BE2C (cell line): Measurements from ENCODE around the gene SPTLC1.
A peak's percentile ranks its signal among the peaks of the same experiment; 100 is the strongest.
"Not testable (repeated sequence)": the region's sequence is repeated elsewhere in the genome, so short reads cannot be mapped to it uniquely, and the experiment has no call there.

Experiments used
- DNase-seq: peaks from one replicate; pipeline ENCODE4 v3.0.0-alpha.2; 2020
- H3K27me3 ChIP-seq: fragments of 250-450 bp; sonication (Bioruptor Pico); 2 replicates; pipeline ENCODE4 v1.5.1; 2020; ENCODE audit warnings: mild to moderate bottlenecking
- H3K36me3 ChIP-seq: fragments of 250-450 bp; sonication (Bioruptor Pico); 2 replicates; pipeline ENCODE4 v1.5.1; 2020; ENCODE audit warnings: mild to moderate bottlenecking
- H3K4me1 ChIP-seq: fragments of 250-450 bp; sonication (Bioruptor Pico); 2 replicates; pipeline ENCODE4 v1.5.1; 2020
- H3K4me3 ChIP-seq: 2 replicates; pipeline ENCODE4 v1.5.1; 2011; ENCODE audit warnings: low read depth, low read length
- H3K9me3 ChIP-seq: fragments of 250-450 bp; sonication (Bioruptor Pico); 2 replicates; pipeline ENCODE4 v1.5.1; 2020
- TF ChIP-seq, protein P1 (sequence below): IDR thresholded peaks from 2 replicates; pipeline ENCODE4 v1.5.1; 2012; ENCODE audit warnings: mild to moderate bottlenecking, low read depth, low read length

The SPTLC1 gene

DNA sequence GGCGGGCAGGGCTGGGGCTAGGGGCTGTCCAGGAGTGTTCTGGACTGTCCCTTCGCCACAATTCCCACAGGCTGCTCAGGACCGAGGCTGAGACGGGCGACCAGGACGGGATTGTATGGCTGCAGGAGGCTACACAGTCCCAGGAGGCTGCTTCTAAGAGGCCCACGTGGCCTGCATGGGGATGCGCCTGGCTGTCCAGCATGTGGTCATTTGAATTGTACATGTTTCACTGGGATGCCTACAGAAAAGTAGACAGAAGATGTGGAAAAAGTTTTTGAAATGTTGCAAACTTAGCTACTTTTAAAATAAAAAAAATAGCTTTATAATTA lies 32.6 kb upstream of the SPTLC1 start:
- TF ChIP-seq, protein P1, sequence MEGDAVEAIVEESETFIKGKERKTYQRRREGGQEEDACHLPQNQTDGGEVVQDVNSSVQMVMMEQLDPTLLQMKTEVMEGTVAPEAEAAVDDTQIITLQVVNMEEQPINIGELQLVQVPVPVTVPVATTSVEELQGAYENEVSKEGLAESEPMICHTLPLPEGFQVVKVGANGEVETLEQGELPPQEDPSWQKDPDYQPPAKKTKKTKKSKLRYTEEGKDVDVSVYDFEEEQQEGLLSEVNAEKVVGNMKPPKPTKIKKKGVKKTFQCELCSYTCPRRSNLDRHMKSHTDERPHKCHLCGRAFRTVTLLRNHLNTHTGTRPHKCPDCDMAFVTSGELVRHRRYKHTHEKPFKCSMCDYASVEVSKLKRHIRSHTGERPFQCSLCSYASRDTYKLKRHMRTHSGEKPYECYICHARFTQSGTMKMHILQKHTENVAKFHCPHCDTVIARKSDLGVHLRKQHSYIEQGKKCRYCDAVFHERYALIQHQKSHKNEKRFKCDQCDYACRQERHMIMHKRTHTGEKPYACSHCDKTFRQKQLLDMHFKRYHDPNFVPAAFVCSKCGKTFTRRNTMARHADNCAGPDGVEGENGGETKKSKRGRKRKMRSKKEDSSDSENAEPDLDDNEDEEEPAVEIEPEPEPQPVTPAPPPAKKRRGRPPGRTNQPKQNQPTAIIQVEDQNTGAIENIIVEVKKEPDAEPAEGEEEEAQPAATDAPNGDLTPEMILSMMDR = no peak
- Histone ChIP-seq H3K4me3 (no peak overlapping the region), H3K4me1 (peaks cover 19% of the 10 kb centered on the region), H3K9me3 (no peaks in the 10 kb centered on the region), H3K27me3 (no peaks in the 10 kb centered on the region), H3K36me3 (no peaks in the 10 kb centered on the region)
- DNase-seq = no peak

DNA sequence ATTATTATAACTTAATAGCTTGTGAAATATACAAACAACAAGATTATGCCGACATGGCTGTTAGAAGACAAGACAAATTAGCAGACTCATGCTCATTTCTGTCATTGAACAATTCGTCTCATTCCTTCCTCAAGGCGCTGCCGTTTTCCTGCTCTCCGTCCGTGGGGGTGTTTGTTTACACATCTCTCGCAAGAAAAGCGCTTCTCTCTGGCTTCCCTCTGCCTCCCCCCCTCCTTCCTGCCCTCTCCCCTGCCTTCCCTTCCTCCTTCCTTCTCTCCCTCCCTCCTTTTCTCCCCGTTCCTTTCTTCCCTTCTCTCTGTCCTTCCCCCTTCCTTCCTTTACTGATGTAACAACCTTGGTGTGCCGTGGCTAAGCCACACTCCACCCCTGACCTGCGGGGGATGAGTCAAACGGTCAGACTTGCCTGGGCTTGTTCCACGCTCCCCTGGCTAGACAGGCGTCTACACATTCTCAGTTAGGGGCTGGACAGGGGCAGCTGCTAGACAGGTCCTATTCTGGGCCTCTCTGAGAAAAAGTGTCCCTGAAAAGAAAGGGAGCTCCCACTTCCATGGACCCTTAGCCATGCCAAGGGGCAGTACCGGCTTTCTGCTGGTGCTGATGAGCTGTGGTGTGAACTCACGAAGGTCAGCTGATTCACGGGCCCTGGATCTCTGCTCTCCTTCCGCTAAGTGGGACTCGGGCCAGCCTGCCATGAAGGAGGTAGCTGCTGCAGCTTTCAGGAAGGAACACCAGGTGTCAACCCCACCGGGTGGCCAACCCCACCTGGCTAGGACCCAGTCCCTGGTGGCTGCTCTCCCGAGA lies 32.0 kb upstream of the SPTLC1 start:
- no peak overlapping the region for H3K4me3 ChIP-seq
- peaks cover 16% of the 10 kb centered on the region for H3K4me1 ChIP-seq
- H3K9me3 ChIP-seq = no peaks in the 10 kb centered on the region
- no peaks in the 10 kb centered on the region for H3K27me3 ChIP-seq
- DNase-seq = no peak
- TF ChIP-seq, protein P1 = no peak
- no peaks in the 10 kb centered on the region for H3K36me3 ChIP-seq

DNA sequence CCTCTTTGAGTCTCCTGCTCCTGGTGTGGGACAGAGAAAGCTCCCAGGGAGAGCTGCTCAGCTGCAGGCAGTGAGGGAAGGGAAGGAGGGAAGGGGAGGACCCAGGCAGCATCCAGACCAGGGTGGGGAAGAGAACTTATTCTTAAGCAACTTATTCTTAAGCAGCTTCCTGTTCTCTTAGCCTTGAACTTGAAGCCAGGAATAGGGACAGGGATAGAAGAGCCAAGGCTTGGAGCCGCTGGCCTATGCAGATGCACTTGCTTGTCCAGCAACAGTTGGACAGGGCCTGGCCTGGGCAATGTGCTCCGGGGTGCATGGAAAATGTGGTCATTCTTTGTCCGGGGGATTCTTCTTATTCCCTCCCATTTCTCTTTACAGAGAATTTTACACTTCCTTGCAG lies 31.4 kb upstream of the SPTLC1 start:
- Histone ChIP-seq H3K9me3 (no peaks in the 10 kb centered on the region), H3K36me3 (no peaks in the 10 kb centered on the region), H3K4me1 (peaks cover 14% of the 10 kb centered on the region), H3K27me3 (no peaks in the 10 kb centered on the region; the same call in 1 of the 2 replicates), H3K4me3 (no peak overlapping the region)
- DNase-seq = no peak
- TF ChIP-seq, protein P1 = no peak

DNA sequence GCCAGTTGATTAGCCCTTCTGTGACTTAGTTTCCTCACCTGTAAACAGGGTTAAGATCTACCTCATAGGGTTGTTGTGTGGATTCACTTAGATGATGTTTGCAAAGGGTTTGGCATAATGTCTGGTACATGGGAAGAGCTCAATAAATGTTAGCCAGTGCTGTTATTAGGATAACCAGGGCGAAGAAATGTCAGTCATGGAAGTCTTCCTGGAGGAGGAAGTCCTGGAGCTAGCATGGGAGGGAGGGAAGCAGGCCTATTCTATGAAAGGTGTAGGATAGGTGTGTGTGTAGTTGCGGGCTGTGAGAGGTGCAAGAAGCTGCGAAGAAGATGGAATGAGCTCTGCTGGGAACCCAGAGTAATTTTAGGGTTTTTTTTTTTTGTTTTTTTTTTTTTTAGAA lies 30.6 kb upstream of the SPTLC1 start:
- not testable (repeated sequence) for H3K4me3 ChIP-seq, DNase-seq, H3K27me3 ChIP-seq, H3K9me3 ChIP-seq, H3K36me3 ChIP-seq
- H3K4me1 ChIP-seq = peaks cover 10% of the 10 kb centered on the region

DNA sequence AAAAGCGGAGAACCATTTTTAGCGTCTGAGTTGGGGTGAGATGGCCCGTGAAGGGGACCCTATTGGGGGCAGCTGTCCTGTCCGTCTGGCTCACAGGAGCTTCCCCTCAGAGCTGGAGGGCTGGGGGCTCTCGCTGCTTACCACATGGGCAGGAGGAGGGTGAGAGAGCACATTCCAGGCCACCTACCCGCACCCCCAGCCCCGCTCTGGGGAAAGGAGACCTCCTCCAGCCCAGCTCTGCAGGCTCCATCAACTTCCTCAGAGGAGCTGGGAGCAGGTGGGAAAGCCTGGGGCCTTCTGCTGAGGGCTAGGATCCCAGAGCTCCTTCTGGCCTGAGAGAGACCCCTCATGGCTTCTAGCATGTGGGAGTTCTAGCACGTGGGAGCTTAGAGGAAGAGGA lies 27.1 kb upstream of the SPTLC1 start:
- Histone ChIP-seq H3K4me3 (no peak overlapping the region), H3K9me3 (no peaks in the 10 kb centered on the region), H3K36me3 (no peaks in the 10 kb centered on the region), H3K27me3 (no peaks in the 10 kb centered on the region; the same call in 1 of the 2 replicates), H3K4me1 (peaks cover 1% of the 10 kb centered on the region)
- DNase-seq = no peak
- TF ChIP-seq, protein P1 = no peak

DNA sequence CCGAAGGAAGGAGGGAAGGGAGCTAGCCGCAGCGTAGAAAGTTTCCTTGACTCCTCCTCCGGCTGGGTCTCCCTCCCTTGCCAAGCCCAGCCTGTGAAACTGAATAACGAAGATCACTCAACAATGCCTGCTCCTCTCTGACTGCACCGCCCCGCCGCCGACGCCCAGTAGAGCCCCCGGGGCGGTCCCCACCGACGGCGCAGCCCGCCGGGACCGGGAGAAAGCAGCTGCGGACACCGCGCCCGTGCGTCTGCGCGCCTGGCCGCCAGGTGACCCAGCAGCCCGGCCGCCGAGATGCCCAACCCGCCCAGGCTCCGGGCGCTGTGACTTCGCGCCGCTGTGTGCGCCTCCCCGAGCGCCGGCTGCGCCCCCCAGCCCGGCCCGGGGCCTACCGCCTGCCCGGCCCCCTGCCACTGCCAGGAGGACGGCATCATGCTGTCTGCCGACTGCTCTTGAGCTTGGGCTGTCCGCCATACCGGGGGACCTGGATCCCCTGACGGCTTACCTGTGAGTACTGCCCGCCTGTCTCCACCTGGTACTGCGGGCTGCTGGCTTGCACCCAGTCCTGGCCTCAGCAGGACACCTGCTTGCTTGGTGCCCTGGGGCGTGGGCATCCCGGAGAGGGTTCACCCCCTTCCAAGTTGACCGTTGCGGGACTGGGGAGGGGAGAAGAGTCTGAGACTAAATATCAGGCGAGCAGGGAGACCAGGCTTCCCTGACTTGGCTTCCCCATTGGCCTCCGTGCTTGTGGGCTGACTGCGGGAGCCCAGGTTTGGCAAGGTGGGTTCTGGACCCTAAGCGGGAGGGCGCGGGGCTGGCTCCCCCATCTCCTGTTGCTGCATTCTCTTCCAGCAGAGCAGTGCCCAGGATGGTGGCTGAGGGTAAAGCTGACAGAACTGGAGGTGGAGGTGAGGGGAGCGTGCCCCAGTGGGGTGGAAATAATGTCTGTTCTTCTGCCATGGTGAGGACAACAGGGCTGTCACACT lies 26.2 kb upstream of the SPTLC1 start:
- TF ChIP-seq, protein P1 = no peak
- no peaks in the 10 kb centered on the region for H3K9me3 ChIP-seq
- H3K4me3 ChIP-seq = peak overlapping the region; percentile 47
- H3K36me3 ChIP-seq = no peaks in the 10 kb centered on the region
- H3K4me1 ChIP-seq = no peaks in the 10 kb centered on the region; the same call in 1 of the 2 replicates
- DNase-seq = peak; percentile 49
- H3K27me3 ChIP-seq = no peaks in the 10 kb centered on the region; the same call in 1 of the 2 replicates
